Non-pigmented ciliary epithelial cell (primary cell): Measurements from ENCODE around the gene TNFRSF4.
"Not testable (repeated sequence)": the region's sequence is repeated elsewhere in the genome, so short reads cannot be mapped to it uniquely, and the experiment has no call there.

ENCODE experiments used
- DNase-seq: peaks from one replicate; pipeline ENCODE4 v3.0.0-alpha.2; 2010; ENCODE audit warnings: low read depth

TNFRSF4 gene

GRCh38 chr1:1182491-1183220 is 31.3 kb downstream of the TNFRSF4 start:
- DNase-seq: no peak

GRCh38 chr1:1181938-1182410 is 32.0 kb downstream of the TNFRSF4 start:
- no peak for DNase-seq

- DNase-seq: no peak
Observed at GRCh38 chr1:1181129-1181937, 32.6 kb downstream of the TNFRSF4 start.

GRCh38 chr1:1179983-1180861 is 33.7 kb downstream of the TNFRSF4 start:
- DNase-seq: no peak

GRCh38 chr1:1179346-1179982 is 34.5 kb downstream of the TNFRSF4 start:
- no peak for DNase-seq

GRCh38 chr1:1178794-1179331 is 35.1 kb downstream of the TNFRSF4 start:
- no peak for DNase-seq

- no peak for DNase-seq
Observed at GRCh38 chr1:1177452-1178206, 36.3 kb downstream of the TNFRSF4 start.

- no peak for DNase-seq
Observed at GRCh38 chr1:1176931-1177330, 37.0 kb downstream of the TNFRSF4 start.

GRCh38 chr1:1176063-1176761 is 37.7 kb downstream of the TNFRSF4 start:
- not testable (repeated sequence) for DNase-seq

GRCh38 chr1:1175221-1176062 is 38.5 kb downstream of the TNFRSF4 start:
- no peak for DNase-seq

GRCh38 chr1:1173793-1174415 is 40.0 kb downstream of the TNFRSF4 start, which contains the start of gene TTLL10:
TSS of gene TTLL10 (plus strand) at chr1:1173880. CDS start at chr1:1179216, 5,336 bp downstream.
- DNase-seq: no peak

GRCh38 chr1:1173061-1173792 is 40.7 kb downstream of the TNFRSF4 start:
- DNase-seq: no peak

GRCh38 chr1:1171546-1172340 is 42.2 kb downstream of the TNFRSF4 start:
- DNase-seq: no peak

- no peak for DNase-seq
Observed at GRCh38 chr1:1171161-1171545, 42.8 kb downstream of the TNFRSF4 start.

- no peak for DNase-seq
Observed at GRCh38 chr1:1170215-1171091, 43.5 kb downstream of the TNFRSF4 start.
